GM21390 (cell line): Measurements from ENCODE around the gene BHLHE40.

Experiments used
- ATAC-seq: cut with Tn5 transposase; IDR thresholded peaks from one replicate; pipeline ENCODE4 v1.9.1; 2021; ENCODE audit not compliant: unreplicated experiment

BHLHE40 gene

GRCh38 chr3:4997946-4998345 lies 18.7 kb downstream of the BHLHE40 start:
- ATAC-seq, result no peak

GRCh38 chr3:4999531-5000184 lies 20.4 kb downstream of the BHLHE40 start:
- ATAC-seq, result no peak

GRCh38 chr3:5001135-5001534 lies 21.9 kb downstream of the BHLHE40 start:
- ATAC-seq, result no peak

GRCh38 chr3:5001805-5002173 lies 22.6 kb downstream of the BHLHE40 start:
- ATAC-seq, result no peak

GRCh38 chr3:5002174-5002870 lies 23.1 kb downstream of the BHLHE40 start:
- ATAC-seq, result no peak

GRCh38 chr3:5002871-5003247 lies 23.6 kb downstream of the BHLHE40 start:
- ATAC-seq, result no peak

GRCh38 chr3:5004319-5005152 lies 25.3 kb downstream of the BHLHE40 start:
- no peak for ATAC-seq

GRCh38 chr3:5005367-5005766 lies 26.1 kb downstream of the BHLHE40 start:
- ATAC-seq, result no peak

GRCh38 chr3:5006755-5007202 lies 27.5 kb downstream of the BHLHE40 start:
- peak; percentile 58 for ATAC-seq

- no peak for ATAC-seq
These were observed 28.6 kb downstream of the BHLHE40 start for GRCh38 chr3:5007873-5008272.

GRCh38 chr3:5009506-5010109 lies 30.4 kb downstream of the BHLHE40 start:
- ATAC-seq, result no peak

GRCh38 chr3:5010140-5010539 lies 30.9 kb downstream of the BHLHE40 start:
- no peak for ATAC-seq

GRCh38 chr3:5010706-5011554 lies 31.7 kb downstream of the BHLHE40 start:
- ATAC-seq, result no peak

- ATAC-seq, result peak; percentile 60
These were observed 32.5 kb downstream of the BHLHE40 start for GRCh38 chr3:5011555-5012256.

GRCh38 chr3:5012367-5012766 lies 33.1 kb downstream of the BHLHE40 start:
- no peak for ATAC-seq

GRCh38 chr3:5013021-5013906 lies 34.0 kb downstream of the BHLHE40 start:
- ATAC-seq, result no peak

- no peak for ATAC-seq
These were observed 35.2 kb downstream of the BHLHE40 start for GRCh38 chr3:5014391-5014790.

- ATAC-seq, result no peak
These were observed 35.8 kb downstream of the BHLHE40 start for GRCh38 chr3:5015056-5015455.
